ENCODE results near the gene SMG6. TPM values are rescaled to one million over a fixed set of nuclear protein-coding genes. Genes with fewer than 3 reads are reported as not detected.
A peak's percentile ranks its signal among the peaks of the same experiment; 100 is the strongest.

Gene SMG6
- total and polyA plus RNA-seq, 11 donors, result 12.2 to 38.6 (median 22.1) TPM

GRCh38 chr17:2237950-2238349 lies 65.6 kb downstream of the SMG6 start:
- Histone ChIP-seq H3K36me3 (peaks cover 0 to 39% (median 4%) of the 10 kb centered on the region in 9 donors), H3K4me1 (peaks cover 3 to 73% (median 44%) of the 10 kb centered on the region in 12 donors), H3K27me3 (no peaks in the 10 kb centered on the region), H3K9me3 (no peaks in the 10 kb centered on the region), H3K4me3 (peak overlapping the region in 3 of 12 donors; percentile 6 to 32 (median 18)), H3K27ac (peak overlapping the region; percentile 7 to 84 (median 70))
- intact Hi-C loops (cut with DNase I), result loop anchor here in 5 of 10 donors (2.0 to 10.0 kb wide), 4 partner anchors 59 to 143 kb away; no protein-coding TSS in a partner anchor
- ATAC-seq, result no peak
- WGBS, 4 donors, result 34 to 43% (median 37%) methylated on average over 3 of the region's 3 CpGs
- TF ChIP-seq CTCF (IDR thresholded peaks at IDR 0.05), result no peak
- no peak for TF ChIP-seq POLR2A (IDR thresholded peaks at IDR 0.05)
- no peak for DNase-seq

GRCh38 chr17:2237521-2237921 lies 66.1 kb downstream of the SMG6 start:
- Histone ChIP-seq H3K9me3 (no peaks in the 10 kb centered on the region), H3K27me3 (no peaks in the 10 kb centered on the region), H3K36me3 (peaks cover 0 to 40% (median 4%) of the 10 kb centered on the region in 9 donors), H3K27ac (peak overlapping the region in 11 of 12 donors; percentile 59 to 84 (median 71)), H3K4me3 (no peak overlapping the region), H3K4me1 (peaks cover 3 to 77% (median 46%) of the 10 kb centered on the region in 12 donors)
- 16 to 30% (median 22%) methylated on average over 4 to 5 of the region's 5 CpGs for WGBS, 4 donors
- TF ChIP-seq POLR2A (IDR thresholded peaks at IDR 0.05) (no peak), CTCF (IDR thresholded peaks at IDR 0.05) (no peak)
- intact Hi-C loops (cut with DNase I), result loop anchor here in 4 of 10 donors (2.0 to 10.0 kb wide), 4 partner anchors 59 to 143 kb away; no protein-coding TSS in a partner anchor
- ATAC-seq (peak; percentile 19 to 74 (median 54)), DNase-seq (peak in 4 of 5 donors; percentile 62 to 84 (median 72))

- intact Hi-C loops (cut with DNase I), result loop anchor here in 5 of 10 donors (2.0 to 10.0 kb wide), 5 partner anchors 57 to 143 kb away; no protein-coding TSS in a partner anchor
- peak in 1 of 4 donors; percentile 30 for ATAC-seq
- peak in 4 of 5 donors; percentile 41 to 75 (median 48) for DNase-seq
- 59 to 79% (median 72%) methylated on average over 5 to 6 of the region's 6 CpGs for WGBS, 4 donors
- H3K27ac ChIP-seq, result peak overlapping the region in 11 of 12 donors; percentile 9 to 84 (median 57)
- peaks cover 3 to 87% (median 61%) of the 10 kb centered on the region in 12 donors for H3K4me1 ChIP-seq
- no peaks in the 10 kb centered on the region for H3K9me3 ChIP-seq
- H3K4me3 ChIP-seq, result no peak overlapping the region
- peaks cover 0 to 44% (median 4%) of the 10 kb centered on the region in 9 donors for H3K36me3 ChIP-seq
- TF ChIP-seq POLR2A (IDR thresholded peaks at IDR 0.05) (no peak), CTCF (IDR thresholded peaks at IDR 0.05) (no peak)
- no peaks in the 10 kb centered on the region for H3K27me3 ChIP-seq
These were observed 67.7 kb downstream of the SMG6 start for GRCh38 chr17:2235792-2236366.

DNA sequence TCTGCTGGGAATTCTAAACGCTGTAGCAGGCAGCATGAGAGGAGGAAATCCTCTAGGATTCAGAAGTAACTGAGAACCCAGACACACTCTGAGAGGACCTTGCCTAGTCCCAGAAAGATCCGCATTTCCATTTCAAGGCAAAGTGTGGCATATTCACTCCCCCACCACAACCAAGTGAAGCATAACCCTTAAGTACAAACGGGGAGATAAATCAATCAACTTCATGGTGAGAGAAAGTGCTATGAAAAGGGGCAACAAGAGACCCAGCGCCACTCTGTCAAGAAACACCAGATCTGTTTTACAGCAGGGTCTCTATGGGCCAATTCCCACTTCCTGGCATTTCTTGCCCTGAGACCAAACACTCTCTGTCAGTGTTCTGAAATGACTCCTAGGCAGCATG lies 68.3 kb downstream of the SMG6 start:
- ATAC-seq (no peak), DNase-seq (no peak)
- intact Hi-C loops (cut with DNase I), result loop anchor here in 4 of 10 donors (2.0 to 10.0 kb wide), 4 partner anchors 58 to 142 kb away; no protein-coding TSS in a partner anchor
- WGBS, 4 donors, result 77 to 84% (median 82%) methylated on average over 4 of the region's 4 CpGs
- Histone ChIP-seq H3K27ac (peak overlapping the region in 11 of 12 donors; percentile 9 to 84 (median 57)), H3K9me3 (no peaks in the 10 kb centered on the region), H3K4me1 (peaks cover 3 to 93% (median 63%) of the 10 kb centered on the region in 12 donors), H3K36me3 (peaks cover 0 to 38% (median 3%) of the 10 kb centered on the region in 9 donors), H3K4me3 (no peak overlapping the region), H3K27me3 (no peaks in the 10 kb centered on the region)
- TF ChIP-seq POLR2A (IDR thresholded peaks at IDR 0.05) (no peak), CTCF (IDR thresholded peaks at IDR 0.05) (no peak)

Measured in heart left ventricle (tissue), 16 donors.